CD1c-positive myeloid dendritic cell (primary cell): ENCODE measurements around the gene PTK6.

Source experiments
- DNase-seq: peaks from one replicate; pipeline ENCODE4 v3.0.0-alpha.2; 2016; ENCODE audit errors: extremely low spot score

PTK6 gene

GRCh38 chr20:63543733-63544132, 6.6 kb upstream of the PTK6 start:
- DNase-seq: no peak

- no peak for DNase-seq
These were observed 6.0 kb upstream of the PTK6 start for GRCh38 chr20:63543131-63543530.

GRCh38 chr20:63542696-63543095, 5.5 kb upstream of the PTK6 start:
- no peak for DNase-seq

GRCh38 chr20:63542031-63542559, 4.9 kb upstream of the PTK6 start:
- DNase-seq: no peak

- DNase-seq: no peak
These were observed 4.2 kb upstream of the PTK6 start for GRCh38 chr20:63541371-63541770.

GRCh38 chr20:63540417-63541186, 3.4 kb upstream of the PTK6 start:
- DNase-seq: no peak

GRCh38 chr20:63539441-63540370, 2.5 kb upstream of the PTK6 start:
- no peak for DNase-seq

GRCh38 chr20:63539092-63539430, 1.9 kb upstream of the PTK6 start:
- DNase-seq: no peak

GRCh38 chr20:63538204-63539091, 1.3 kb upstream of the PTK6 start:
- DNase-seq: peak; percentile 41

GRCh38 chr20:63537525-63538203, 488 bp upstream of the PTK6 start:
- peak; percentile 99 for DNase-seq

- no peak for DNase-seq
These were observed 767 bp downstream of the PTK6 start for GRCh38 chr20:63536241-63536977.

- DNase-seq: no peak
These were observed 2.1 kb downstream of the PTK6 start for GRCh38 chr20:63534831-63535651.

- no peak for DNase-seq
These were observed 2.7 kb downstream of the PTK6 start for GRCh38 chr20:63534427-63534830.

- DNase-seq: no peak
These were observed 3.2 kb downstream of the PTK6 start for GRCh38 chr20:63533871-63534393.

- no peak for DNase-seq
These were observed 3.8 kb downstream of the PTK6 start for GRCh38 chr20:63533388-63533787.

- no peak for DNase-seq
These were observed 4.7 kb downstream of the PTK6 start for GRCh38 chr20:63532449-63532971.

- no peak for DNase-seq
These were observed 5.3 kb downstream of the PTK6 start for GRCh38 chr20:63531686-63532448.

- no peak for DNase-seq
These were observed 6.4 kb downstream of the PTK6 start for GRCh38 chr20:63530788-63531160.
